K562 (cell line): ENCODE measurements around the gene GMPR2. TPM values are rescaled to one million over a fixed set of nuclear protein-coding genes. Genes with fewer than 3 reads are reported as not detected.

ENCODE experiments used
- CBX2 ChIP-seq: fragments of 200-600 bp; sonication (generic); IDR thresholded peaks from one replicate; pipeline ENCODE4 v1.6.1; 2012; ENCODE audit warnings: mild to moderate bottlenecking, low read length, inconsistent platforms; ENCODE audit not compliant: insufficient read depth, poor library complexity, severe bottlenecking
- EP400 ChIP-seq: fragments of 450-650 bp; IDR thresholded peaks from 2 replicates; pipeline ENCODE4 v1.6.1; 2017; ENCODE audit warnings: antibody characterized with exemption, mild to moderate bottlenecking, moderate library complexity
- HNRNPLL ChIP-seq: fragments of 200-400 bp; formaldehyde crosslinking; IDR thresholded peaks from 2 replicates; pipeline ENCODE4 v1.6.1; 2017; ENCODE audit warnings: low read length, low read depth, mild to moderate bottlenecking; ENCODE audit not compliant: poor library complexity, severe bottlenecking
- KLF6 ChIP-seq: fragments of 250-450 bp; sonication (Bioruptor Pico); IDR thresholded peaks from 2 replicates; pipeline ENCODE4 v1.4.0; 2020; ENCODE audit warnings: mild to moderate bottlenecking, moderate library complexity, borderline replicate concordance
- MTA2 ChIP-seq: fragments of 450-650 bp; IDR thresholded peaks from 2 replicates; pipeline ENCODE4 v1.6.1; 2016; ENCODE audit warnings: low read depth
- MXI1 ChIP-seq: IDR thresholded peaks from 2 replicates; pipeline ENCODE4 v1.6.1; 2011; ENCODE audit warnings: low read depth, mild to moderate bottlenecking, improper control_type of control experiment, low read length
- MYC ChIP-seq, 2 experiments: fragments of 250-450 bp in 1 of 2; sonication (Bioruptor Pico) in 1 of 2; IDR thresholded peaks; 2 replicates each; pipeline versions ENCODE4 v1.5.1 to v1.6.1; 2012 to 2021; ENCODE audit warnings: low read depth in 2 of 2, borderline replicate concordance in 1 of 2, improper control_type of control experiment in 1 of 2, low read length in 1 of 2, mild to moderate bottlenecking in 1 of 2, moderate library complexity in 1 of 2
- NFE2 ChIP-seq: IDR thresholded peaks from 2 replicates; pipeline ENCODE4 v1.6.1; 2014; ENCODE audit warnings: antibody characterized with exemption, low read depth
- NFIC ChIP-seq: fragments of 450-650 bp; IDR thresholded peaks from 2 replicates; pipeline ENCODE4 v1.6.1; 2017; ENCODE audit warnings: mild to moderate bottlenecking, inconsistent platforms
- NRF1 ChIP-seq, 2 experiments: fragments of 450-650 bp; IDR thresholded peaks in 1 of 2; conservative IDR thresholded peaks in 1 of 2; 2 replicates each; pipeline ENCODE4 v1.6.1; 2014; ENCODE audit warnings: mild to moderate bottlenecking in 2 of 2
- PCBP1 ChIP-seq: fragments of 200-400 bp; formaldehyde crosslinking; IDR thresholded peaks from 2 replicates; pipeline ENCODE4 v1.6.1; 2018; ENCODE audit warnings: mild to moderate bottlenecking, low read depth, low read length; ENCODE audit not compliant: poor library complexity, severe bottlenecking
- PHF20 ChIP-seq: fragments of 450-650 bp; IDR thresholded peaks from 2 replicates; pipeline ENCODE4 v1.6.1; 2018; ENCODE audit not compliant: partially characterized antibody
- POLR2AphosphoS2 ChIP-seq: IDR thresholded peaks from 2 replicates; pipeline ENCODE4 v1.6.1; 2012; ENCODE audit warnings: low read length, improper control_type of control experiment
- RAD51 ChIP-seq: fragments of 450-650 bp; IDR thresholded peaks from 2 replicates; pipeline ENCODE4 v1.7.1; 2016; ENCODE audit warnings: low read depth, mild to moderate bottlenecking, borderline replicate concordance
- SIX5 ChIP-seq, 2 experiments: IDR thresholded peaks; 2 replicates each; pipeline ENCODE4 v1.6.1; 2011; ENCODE audit warnings: low read length in 2 of 2, borderline replicate concordance in 1 of 2, low read depth in 1 of 2, mild to moderate bottlenecking in 1 of 2, moderate library complexity in 1 of 2; ENCODE audit not compliant: insufficient read depth in 1 of 2
- SNIP1 ChIP-seq: fragments of 450-650 bp; IDR thresholded peaks from 2 replicates; pipeline ENCODE4 v1.7.1; 2017; ENCODE audit warnings: low read depth, mild to moderate bottlenecking
- SP1 ChIP-seq: sonication (generic); formaldehyde crosslinking; IDR thresholded peaks from 2 replicates; pipeline ENCODE4 v1.8.1; 2022; ENCODE audit warnings: mild to moderate bottlenecking, missing genetic modification reagents
- TAF1 ChIP-seq: IDR thresholded peaks from 2 replicates; pipeline ENCODE4 v1.6.1; 2011; ENCODE audit warnings: mild to moderate bottlenecking, low read length, moderate library complexity; ENCODE audit not compliant: insufficient read depth, control insufficient read depth, severe bottlenecking; ENCODE audit errors: extremely low read depth
- TCFL5 ChIP-seq: fragments of 250-450 bp; sonication (Bioruptor Pico); conservative IDR thresholded peaks from 2 replicates; pipeline ENCODE4 v1.6.1; 2021; ENCODE audit warnings: mild to moderate bottlenecking, moderate library complexity, matching md5 sums
- ZNF124 ChIP-seq: sonication (generic); formaldehyde crosslinking; IDR thresholded peaks from 2 replicates; pipeline ENCODE4 v1.8.1; 2022; ENCODE audit warnings: missing genetic modification reagents
- polyA plus RNA-seq, 8 experiments: library from polyadenylated mRNA; depleted of rRNA in 4 of 8; stranded (reverse) in 5 of 8; unstranded in 3 of 8; fragments of >200 nt; fragmentation: Nextera tagmentation in 2 of 8; fragmentation: Illumina TruSeq in 1 of 8; extraction: Ambion mirVana in 2 of 8; extraction: Trizol in 1 of 8; gene quantifications; 2 replicates each; pipeline versions ENCODE4 v1.2.1 to v1.2.3, GENCODE V29; 2011 to 2014; ENCODE audit warnings: inconsistent platforms in 1 of 8, missing spikeins in 1 of 8
- total RNA-seq, 7 experiments: library from RNA; depleted of rRNA in 6 of 7; stranded (reverse); fragments of >200 nt in 6 of 7; fragmentation: Illumina TruSeq in 2 of 7; extraction: Trizol in 2 of 7; gene quantifications; 2 replicates each; pipeline versions ENCODE4 v1.2.1 to v1.2.3, GENCODE V29; 2011 to 2021; ENCODE audit warnings: low replicate concordance in 1 of 7
- TF ChIP-seq, protein P1 (sequence below): fragments of 250-450 bp; sonication (Bioruptor Pico); IDR thresholded peaks from 2 replicates; pipeline ENCODE4 v1.8.0; 2022; ENCODE audit warnings: inconsistent platforms, mild to moderate bottlenecking, moderate library complexity, borderline replicate concordance
- TF ChIP-seq, protein P2 (sequence below): fragments of 450-650 bp; IDR thresholded peaks from 2 replicates; pipeline ENCODE4 v1.7.1; 2018; ENCODE audit warnings: mild to moderate bottlenecking, low read depth; ENCODE audit not compliant: partially characterized antibody
- TF ChIP-seq, protein P3 (sequence below): sonication (generic); formaldehyde crosslinking; IDR thresholded peaks from 2 replicates; pipeline ENCODE4 v1.9.0; 2022; ENCODE audit warnings: mild to moderate bottlenecking, missing genetic modification reagents

GMPR2 gene
- total and polyA plus RNA-seq, 9 of the 15 experiments (the other 6 are each of a cell fraction or from before 2014, with no cell fraction given): 26.4 to 67.4 (median 36.3) TPM

GRCh38 chr14:24188251-24189058 is 44.3 kb upstream of the GMPR2 start, which contains the start of gene IPO4 (continued):
- TF ChIP-seq NFE2: peak; percentile 32; the same call in 1 of the 2 replicates
- TF ChIP-seq ZNF124: no peak
- no peak for TF ChIP-seq MTA2
- no peak for TF ChIP-seq CBX2
- TF ChIP-seq SP1 (CRISPR knock-in tag): peak; percentile 83
- TF ChIP-seq SIX5 (IDR thresholded peaks at IDR 0.05; ENCODE audit: borderline replicate concordance in 1 of 2, insufficient read depth in 1 of 2, low read depth in 1 of 2, low read length in 2 of 2): peak; percentile 41 to 60; a peak in 3 of 4 replicates
- TF ChIP-seq TCFL5 (CRISPR knock-in tag): no peak
- TF ChIP-seq MXI1: peak; percentile 99
- TF ChIP-seq, protein P1, sequence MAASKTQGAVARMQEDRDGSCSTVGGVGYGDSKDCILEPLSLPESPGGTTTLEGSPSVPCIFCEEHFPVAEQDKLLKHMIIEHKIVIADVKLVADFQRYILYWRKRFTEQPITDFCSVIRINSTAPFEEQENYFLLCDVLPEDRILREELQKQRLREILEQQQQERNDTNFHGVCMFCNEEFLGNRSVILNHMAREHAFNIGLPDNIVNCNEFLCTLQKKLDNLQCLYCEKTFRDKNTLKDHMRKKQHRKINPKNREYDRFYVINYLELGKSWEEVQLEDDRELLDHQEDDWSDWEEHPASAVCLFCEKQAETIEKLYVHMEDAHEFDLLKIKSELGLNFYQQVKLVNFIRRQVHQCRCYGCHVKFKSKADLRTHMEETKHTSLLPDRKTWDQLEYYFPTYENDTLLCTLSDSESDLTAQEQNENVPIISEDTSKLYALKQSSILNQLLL: no peak
- TF ChIP-seq, protein P2, sequence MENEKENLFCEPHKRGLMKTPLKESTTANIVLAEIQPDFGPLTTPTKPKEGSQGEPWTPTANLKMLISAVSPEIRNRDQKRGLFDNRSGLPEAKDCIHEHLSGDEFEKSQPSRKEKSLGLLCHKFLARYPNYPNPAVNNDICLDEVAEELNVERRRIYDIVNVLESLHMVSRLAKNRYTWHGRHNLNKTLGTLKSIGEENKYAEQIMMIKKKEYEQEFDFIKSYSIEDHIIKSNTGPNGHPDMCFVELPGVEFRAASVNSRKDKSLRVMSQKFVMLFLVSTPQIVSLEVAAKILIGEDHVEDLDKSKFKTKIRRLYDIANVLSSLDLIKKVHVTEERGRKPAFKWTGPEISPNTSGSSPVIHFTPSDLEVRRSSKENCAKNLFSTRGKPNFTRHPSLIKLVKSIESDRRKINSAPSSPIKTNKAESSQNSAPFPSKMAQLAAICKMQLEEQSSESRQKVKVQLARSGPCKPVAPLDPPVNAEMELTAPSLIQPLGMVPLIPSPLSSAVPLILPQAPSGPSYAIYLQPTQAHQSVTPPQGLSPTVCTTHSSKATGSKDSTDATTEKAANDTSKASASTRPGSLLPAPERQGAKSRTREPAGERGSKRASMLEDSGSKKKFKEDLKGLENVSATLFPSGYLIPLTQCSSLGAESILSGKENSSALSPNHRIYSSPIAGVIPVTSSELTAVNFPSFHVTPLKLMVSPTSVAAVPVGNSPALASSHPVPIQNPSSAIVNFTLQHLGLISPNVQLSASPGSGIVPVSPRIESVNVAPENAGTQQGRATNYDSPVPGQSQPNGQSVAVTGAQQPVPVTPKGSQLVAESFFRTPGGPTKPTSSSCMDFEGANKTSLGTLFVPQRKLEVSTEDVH: peak; percentile 85
- TF ChIP-seq NRF1 (conservative IDR thresholded peaks at IDR 0.05 in 1 of 2, IDR thresholded peaks at IDR 0.05 in 1 of 2): peak; percentile 21 to 29; a peak in 1 of 4 replicates
- peak; percentile 93 for TF ChIP-seq EP400
- 0 out of 2 replicates have a peak, but pooled peaks have one; percentile 33 for TF ChIP-seq SNIP1
- TF ChIP-seq POLR2AphosphoS2: peak; percentile 91; the same call in 1 of the 2 replicates
- TF ChIP-seq NFIC: peak; percentile 14; the same call in 1 of the 2 replicates
- TF ChIP-seq RAD51: peak; percentile 38; the same call in 1 of the 2 replicates
- no peak for TF ChIP-seq PCBP1
- TF ChIP-seq HNRNPLL: peak; percentile 91
- peak; percentile 51 for TF ChIP-seq TAF1
- peak; percentile 83 for TF ChIP-seq PHF20
- TF ChIP-seq, protein P3, sequence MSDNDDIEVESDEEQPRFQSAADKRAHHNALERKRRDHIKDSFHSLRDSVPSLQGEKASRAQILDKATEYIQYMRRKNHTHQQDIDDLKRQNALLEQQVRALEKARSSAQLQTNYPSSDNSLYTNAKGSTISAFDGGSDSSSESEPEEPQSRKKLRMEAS: peak; percentile 96
- peak; percentile 57; the same call in 1 of the 2 replicates for TF ChIP-seq KLF6 (CRISPR knock-in tag)
- peak; percentile 98 for TF ChIP-seq MYC (IDR thresholded peaks at IDR 0.05; ENCODE audit: low read depth, low read length)
- TF ChIP-seq MYC (CRISPR knock-in tag; IDR thresholded peaks at IDR 0.05; ENCODE audit: borderline replicate concordance, low read depth): peak; percentile 92
